SH-SY5Y (cell line): ENCODE measurements around the gene TC2N.

ENCODE experiments used
- GATA2 ChIP-seq: IDR thresholded peaks from 2 replicates; pipeline ENCODE4 v1.6.1; 2011; ENCODE audit warnings: mild to moderate bottlenecking, low read depth, low read length
- GATA3 ChIP-seq: IDR thresholded peaks from 2 replicates; pipeline ENCODE4 v1.6.1; 2011; ENCODE audit warnings: low read depth, mild to moderate bottlenecking, low read length, moderate library complexity

- no peak for TF ChIP-seq GATA2
- TF ChIP-seq GATA3, result no peak
These were observed 29.1 kb upstream of the TC2N start for GRCh38 chr14:91896419-91896818.
